ENCODE data around the gene EFNA1.

The EFNA1 gene

GRCh38 chr1:155127105-155127966 lies at the start of gene EFNA1:
Gene EFNA1 (plus strand): TSS chr1:155127876. CDS start chr1:155127978, 102 bp downstream.
- peak in 50 of 51 donors; percentile 35 to 94 (median 82) for DNase-seq

GRCh38 chr1:155078469-155079209 lies 49.0 kb upstream of the EFNA1 start, which contains the start of gene EFNA3:
Gene EFNA3 (plus strand): TSS chr1:155078837. CDS start chr1:155078942, 105 bp downstream.
- DNase-seq: peak in 40 of 51 donors; percentile 11 to 77 (median 50)

DNA sequence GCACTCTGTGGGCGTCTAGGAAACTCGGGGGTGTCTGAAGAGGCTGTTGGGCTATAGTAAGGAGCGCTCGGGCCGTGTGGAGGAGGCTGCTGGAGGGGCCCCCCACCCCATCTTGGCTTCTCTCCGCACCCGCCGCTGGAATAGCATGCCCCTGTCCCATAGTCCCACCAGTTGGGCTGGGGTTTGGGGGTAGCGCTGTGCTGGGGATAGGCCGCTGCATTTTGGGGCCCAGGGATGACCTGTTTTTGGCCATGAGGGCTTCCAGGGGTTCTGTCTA lies 48.5 kb upstream of the EFNA1 start:
- no peak for DNase-seq

- DNase-seq: peak in 3 of 51 donors; percentile 14 to 47 (median 24)
These were observed 48.0 kb upstream of the EFNA1 start for GRCh38 chr1:155079487-155080311.

GRCh38 chr1:155080312-155081228 lies 47.1 kb upstream of the EFNA1 start:
- DNase-seq: peak in 8 of 51 donors; percentile 9 to 47 (median 28)

DNA sequence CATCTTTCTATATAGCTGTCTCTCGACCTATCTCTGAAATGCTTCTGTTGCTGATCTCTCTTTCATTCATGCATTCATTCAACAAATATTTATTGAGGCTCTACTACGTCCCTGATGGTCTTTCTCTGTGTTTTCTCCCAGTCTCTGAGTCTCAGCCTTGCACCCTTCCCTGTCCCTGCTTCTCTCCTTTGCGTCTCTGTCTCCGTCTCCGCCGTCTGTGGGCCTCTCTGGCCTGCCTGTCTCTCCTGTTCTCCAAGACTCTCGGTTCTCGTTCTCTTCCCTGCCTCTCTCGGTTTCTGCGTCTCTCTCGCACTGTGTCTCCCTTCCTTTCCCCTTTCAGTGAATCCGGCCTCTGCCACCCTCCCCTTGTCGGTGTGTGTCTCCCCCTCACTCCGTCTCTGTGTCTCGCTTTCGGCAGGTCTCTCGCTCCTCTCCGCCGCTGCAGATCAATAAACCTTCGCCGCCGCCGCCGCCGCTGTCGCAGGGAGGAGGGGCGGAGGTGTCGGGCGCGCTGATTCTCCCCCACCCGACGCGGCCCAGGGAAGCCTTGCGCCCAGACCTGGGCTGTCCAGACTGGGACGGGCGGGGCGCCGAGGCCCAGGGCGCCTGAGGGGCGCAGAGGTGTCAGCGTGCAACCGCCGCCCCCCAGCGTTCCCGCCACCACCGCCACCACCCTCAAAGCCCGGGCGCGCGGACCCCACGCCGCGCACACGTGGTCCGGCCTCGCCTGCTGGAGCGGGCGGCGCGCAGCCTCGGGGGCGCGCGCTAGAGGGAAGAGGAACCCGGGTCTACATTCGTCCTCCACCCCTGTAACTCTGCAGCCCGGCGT lies 46.0 kb upstream of the EFNA1 start:
- DNase-seq: peak in 5 of 51 donors; percentile 22 to 55 (median 26)

GRCh38 chr1:155082301-155083051 lies 45.2 kb upstream of the EFNA1 start:
- DNase-seq: peak in 1 of 51 donors; percentile 8

DNA sequence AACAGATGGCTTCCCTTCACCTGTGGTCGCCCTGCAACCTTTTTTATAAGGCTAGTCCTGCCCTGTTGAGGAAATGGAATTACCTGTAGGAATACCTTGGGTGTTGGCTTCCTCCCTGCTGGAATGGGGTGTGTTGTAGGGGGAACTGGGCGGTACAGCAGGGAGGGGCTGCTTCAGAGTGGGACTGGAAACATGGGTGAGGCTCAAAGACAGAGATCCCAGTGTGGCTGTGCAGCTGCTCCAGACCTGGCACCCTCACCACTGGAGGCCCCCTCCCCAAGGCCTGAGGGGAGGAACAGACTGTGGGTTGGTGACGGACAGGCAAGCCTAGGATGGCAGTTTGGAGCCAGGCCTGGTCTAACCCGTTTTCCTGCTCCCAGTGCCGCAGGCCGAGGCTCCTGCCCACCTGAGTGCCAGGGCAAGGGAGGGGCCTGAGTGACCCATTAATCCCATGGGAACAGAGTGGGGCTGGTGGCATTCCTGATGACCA lies 44.6 kb upstream of the EFNA1 start:
- no peak for DNase-seq

DNA sequence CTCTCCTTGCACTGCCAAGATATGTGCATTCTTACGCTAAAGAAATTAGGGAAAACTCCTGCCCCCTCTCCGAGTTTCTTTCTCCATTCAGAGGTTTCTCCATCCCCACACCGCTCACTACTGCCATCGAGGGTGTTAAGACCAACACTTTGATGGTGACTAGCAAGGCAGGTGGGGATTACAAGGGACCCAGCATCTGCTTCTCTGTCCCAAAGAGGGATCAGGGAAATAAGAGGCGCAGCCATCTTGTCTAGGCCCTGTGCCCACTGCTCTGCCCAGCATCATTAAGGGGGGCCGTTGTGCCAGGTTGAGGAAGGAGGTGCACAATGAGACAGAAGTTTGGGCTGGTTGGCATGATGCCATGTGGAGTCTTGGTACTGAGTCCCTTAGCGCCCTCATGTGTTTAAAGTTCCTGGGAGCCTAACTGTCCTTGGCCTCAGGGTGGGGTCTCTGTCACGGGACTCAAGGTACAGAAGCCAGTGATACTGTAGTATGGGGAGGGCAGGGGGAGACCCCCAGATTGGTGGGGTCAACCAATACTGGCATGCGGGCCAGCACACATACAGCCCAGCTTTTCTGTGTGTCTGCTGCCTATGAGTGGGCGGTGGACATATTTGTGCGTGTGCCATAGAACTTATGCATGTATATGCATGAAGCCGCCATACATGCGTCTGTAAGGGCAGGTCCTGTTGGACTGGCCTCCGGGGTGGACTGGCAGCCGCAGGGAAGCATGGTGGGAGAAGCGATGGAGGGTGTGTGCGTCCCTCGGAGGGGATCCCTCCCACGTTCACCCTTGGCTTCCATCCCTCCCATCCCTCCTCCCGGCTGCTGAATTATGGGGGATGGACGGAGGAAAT lies 43.6 kb upstream of the EFNA1 start:
- peak in 13 of 51 donors; percentile 13 to 51 (median 31) for DNase-seq

GRCh38 chr1:155084722-155085503 lies 42.8 kb upstream of the EFNA1 start:
- DNase-seq: peak; percentile 74 to 98 (median 91)

GRCh38 chr1:155085504-155086127 lies 42.1 kb upstream of the EFNA1 start:
- DNase-seq: peak in 4 of 51 donors; percentile 30 to 49 (median 47)

DNA sequence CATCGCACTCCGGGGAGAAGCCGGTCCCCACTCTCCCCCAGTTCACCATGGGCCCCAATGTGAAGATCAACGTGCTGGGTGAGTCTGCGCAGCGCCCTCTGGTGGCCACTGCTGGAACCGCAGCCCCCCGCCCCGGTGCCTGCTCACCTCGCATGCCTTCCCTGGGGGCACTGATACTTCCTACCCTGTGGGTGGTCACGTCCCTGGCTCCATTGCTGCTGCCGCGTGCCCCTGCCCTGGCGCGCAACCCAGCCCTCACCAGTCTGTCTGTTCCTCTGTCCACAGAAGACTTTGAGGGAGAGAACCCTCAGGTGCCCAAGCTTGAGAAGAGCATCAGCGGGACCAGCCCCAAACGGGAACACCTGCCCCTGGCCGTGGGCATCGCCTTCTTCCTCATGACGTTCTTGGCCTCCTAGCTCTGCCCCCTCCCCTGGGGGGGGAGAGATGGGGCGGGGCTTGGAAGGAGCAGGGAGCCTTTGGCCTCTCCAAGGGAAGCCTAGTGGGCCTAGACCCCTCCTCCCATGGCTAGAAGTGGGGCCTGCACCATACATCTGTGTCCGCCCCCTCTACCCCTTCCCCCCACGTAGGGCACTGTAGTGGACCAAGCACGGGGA lies 41.4 kb upstream of the EFNA1 start:
- peak in 39 of 51 donors; percentile 17 to 81 (median 46) for DNase-seq

GRCh38 chr1:155086856-155087535 lies 40.7 kb upstream of the EFNA1 start:
- no peak for DNase-seq

- peak in 46 of 51 donors; percentile 19 to 83 (median 61) for DNase-seq
These were observed 36.3 kb upstream of the EFNA1 start for GRCh38 chr1:155091071-155092051.
